Astrocyte of the spinal cord (primary cell): Measurements from ENCODE around the gene OLIG1.

Experiments
- DNase-seq: peaks from one replicate; pipeline ENCODE4 v3.0.0; 2011; ENCODE audit warnings: low read depth, low spot score
- H3K4me3 ChIP-seq: 2 replicates; pipeline ENCODE4 v1.5.1; 2011; ENCODE audit warnings: low read depth, mild to moderate bottlenecking, low read length, moderate library complexity
- in situ Hi-C: cut with HindIII; loops from 2 replicates; pipeline ENCODE4 v1.10.0; 2017; ENCODE audit warnings: low sequenced_read_pairs
- TF ChIP-seq, protein P1 (sequence below): IDR thresholded peaks from 2 replicates; pipeline ENCODE4 v1.5.1; 2012; ENCODE audit warnings: low read depth, mild to moderate bottlenecking, low read length, inconsistent platforms

The OLIG1 gene

DNA sequence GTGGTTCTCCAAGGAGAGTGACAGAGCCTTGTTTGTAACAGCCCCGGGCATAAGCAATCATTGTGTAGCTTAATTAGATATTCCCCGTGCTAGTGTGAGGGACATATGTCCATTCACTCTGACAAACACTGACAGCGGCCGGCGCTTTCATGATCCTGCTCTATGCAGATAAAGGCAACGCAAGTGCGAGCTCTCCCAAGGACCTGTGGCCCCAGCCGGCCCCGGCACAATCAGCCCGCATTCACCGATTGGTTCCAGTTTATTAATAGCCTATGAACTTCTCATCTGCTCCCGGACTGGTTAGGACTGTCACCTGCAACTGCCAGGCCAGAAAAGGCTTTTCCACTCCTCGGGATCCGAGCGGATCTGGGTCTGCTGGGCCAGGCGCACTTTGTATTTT is 18.0 kb upstream of the OLIG1 start:
- TF ChIP-seq, protein P1, sequence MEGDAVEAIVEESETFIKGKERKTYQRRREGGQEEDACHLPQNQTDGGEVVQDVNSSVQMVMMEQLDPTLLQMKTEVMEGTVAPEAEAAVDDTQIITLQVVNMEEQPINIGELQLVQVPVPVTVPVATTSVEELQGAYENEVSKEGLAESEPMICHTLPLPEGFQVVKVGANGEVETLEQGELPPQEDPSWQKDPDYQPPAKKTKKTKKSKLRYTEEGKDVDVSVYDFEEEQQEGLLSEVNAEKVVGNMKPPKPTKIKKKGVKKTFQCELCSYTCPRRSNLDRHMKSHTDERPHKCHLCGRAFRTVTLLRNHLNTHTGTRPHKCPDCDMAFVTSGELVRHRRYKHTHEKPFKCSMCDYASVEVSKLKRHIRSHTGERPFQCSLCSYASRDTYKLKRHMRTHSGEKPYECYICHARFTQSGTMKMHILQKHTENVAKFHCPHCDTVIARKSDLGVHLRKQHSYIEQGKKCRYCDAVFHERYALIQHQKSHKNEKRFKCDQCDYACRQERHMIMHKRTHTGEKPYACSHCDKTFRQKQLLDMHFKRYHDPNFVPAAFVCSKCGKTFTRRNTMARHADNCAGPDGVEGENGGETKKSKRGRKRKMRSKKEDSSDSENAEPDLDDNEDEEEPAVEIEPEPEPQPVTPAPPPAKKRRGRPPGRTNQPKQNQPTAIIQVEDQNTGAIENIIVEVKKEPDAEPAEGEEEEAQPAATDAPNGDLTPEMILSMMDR: no peak
- DNase-seq: no peak
- in situ Hi-C loops: no loop called here
- H3K4me3 ChIP-seq: no peak overlapping the region

DNA sequence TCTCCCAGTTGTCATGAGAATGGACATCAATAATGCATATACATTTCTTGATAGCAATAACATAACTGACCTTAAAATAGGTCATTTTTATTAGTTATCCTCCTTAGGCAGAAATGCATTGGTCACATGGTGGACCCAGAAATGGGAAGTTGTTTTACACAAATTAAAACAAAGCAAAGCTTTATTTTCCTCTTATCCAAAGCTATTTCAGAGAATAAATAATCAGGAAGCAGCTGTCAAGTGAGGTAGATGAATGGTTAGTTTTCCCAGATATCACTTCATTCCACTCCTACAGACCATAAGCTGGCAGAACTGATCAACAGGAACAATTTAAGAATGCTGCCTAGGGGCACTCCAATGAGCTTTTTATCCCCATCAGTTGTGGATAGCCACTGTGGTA is 16.0 kb upstream of the OLIG1 start:
- TF ChIP-seq, protein P1: no peak
- in situ Hi-C loops: no loop called here
- DNase-seq: no peak
- no peak overlapping the region for H3K4me3 ChIP-seq

DNA sequence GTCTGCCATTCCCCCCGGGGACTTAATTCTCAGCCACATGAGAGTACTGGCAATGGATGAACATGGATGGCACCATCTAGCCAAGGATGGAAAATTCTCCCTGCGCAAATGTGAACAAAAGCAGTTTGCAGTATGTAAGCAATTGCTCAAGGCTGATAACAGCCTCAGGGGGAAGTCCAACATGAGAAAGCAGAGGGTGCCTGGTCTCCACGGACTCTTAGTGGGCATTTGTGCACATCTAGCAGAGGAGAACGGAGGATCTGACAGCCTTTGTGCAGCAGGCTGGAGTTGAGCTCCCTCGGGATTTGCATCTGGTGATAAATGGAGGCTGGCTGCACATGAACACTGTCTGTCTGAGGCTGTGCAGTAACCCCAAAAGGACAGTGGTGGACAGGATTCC is 13.9 kb upstream of the OLIG1 start:
- TF ChIP-seq, protein P1: no peak
- in situ Hi-C loops: no loop called here
- no peak for DNase-seq
- no peak overlapping the region for H3K4me3 ChIP-seq

DNA sequence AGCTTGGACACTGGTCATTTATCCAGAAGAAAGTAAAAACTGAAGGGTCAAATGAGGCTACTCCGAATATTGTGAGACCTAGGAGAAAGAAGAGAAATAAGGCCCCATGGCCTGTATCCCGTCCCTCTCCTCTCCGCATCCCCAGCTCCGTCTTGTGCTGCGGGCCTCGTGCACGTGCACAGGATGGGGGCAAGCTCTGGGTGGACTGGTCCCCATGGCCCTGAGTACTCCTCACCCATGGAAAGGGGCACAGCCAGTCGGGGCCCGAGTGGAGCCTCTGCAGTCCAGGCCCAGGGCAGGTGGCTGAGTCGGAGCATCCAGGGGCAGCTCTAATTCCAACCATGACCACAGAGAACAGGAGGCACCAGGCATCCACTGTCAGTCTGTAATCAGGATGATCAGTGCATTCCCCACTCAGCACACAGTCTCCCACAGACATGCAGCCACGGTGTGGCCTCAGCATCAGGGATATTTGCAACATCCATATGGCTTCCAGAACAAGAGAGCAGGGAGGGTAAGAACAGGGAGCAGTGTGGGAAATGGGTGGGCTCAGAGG is 12.5 kb upstream of the OLIG1 start:
- in situ Hi-C loops: no loop called here
- TF ChIP-seq, protein P1: no peak
- DNase-seq: no peak
- H3K4me3 ChIP-seq: no peak overlapping the region

DNA sequence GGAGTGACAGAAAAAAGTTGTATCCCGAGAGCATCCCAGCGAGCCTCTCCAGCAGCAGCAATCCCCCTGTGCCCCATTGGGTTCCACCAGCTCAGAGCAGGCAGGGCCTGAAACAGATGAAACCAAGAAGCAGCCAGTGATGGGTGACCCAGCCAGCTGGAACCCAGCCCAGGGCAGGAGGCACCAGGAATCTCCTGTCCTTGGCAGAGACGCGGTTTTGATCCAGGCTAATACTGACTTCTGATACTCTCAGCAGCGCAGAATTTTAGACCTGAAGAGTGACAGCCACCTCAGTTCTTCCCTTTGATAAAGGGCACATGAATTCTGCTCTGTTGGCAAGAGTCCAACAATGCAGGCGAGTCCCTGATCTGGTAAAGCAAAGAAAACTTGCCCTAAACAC is 11.4 kb upstream of the OLIG1 start:
- in situ Hi-C loops: no loop called here
- TF ChIP-seq, protein P1: no peak
- H3K4me3 ChIP-seq: no peak overlapping the region
- DNase-seq: no peak

DNA sequence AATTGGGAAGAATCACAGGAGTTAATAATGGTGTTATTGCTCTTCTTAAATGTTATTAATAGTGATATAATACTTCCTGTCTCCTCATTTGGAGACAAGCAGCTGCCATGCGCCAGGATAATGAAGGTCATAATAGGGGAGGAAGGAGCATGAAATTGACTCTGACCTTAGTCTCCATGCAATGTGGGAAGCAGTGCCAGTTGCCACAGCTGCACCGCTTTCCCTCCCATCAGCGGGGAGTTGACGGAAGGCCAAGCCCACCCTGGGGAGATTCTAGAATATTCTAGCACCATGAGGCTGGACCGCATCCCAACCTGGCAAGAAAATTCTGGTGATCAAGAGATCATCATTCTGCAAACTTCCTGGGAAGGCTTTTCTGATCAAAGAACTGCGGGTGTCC is 11.0 kb upstream of the OLIG1 start:
- TF ChIP-seq, protein P1: no peak
- DNase-seq: no peak
- no peak overlapping the region for H3K4me3 ChIP-seq
- in situ Hi-C loops: no loop called here

DNA sequence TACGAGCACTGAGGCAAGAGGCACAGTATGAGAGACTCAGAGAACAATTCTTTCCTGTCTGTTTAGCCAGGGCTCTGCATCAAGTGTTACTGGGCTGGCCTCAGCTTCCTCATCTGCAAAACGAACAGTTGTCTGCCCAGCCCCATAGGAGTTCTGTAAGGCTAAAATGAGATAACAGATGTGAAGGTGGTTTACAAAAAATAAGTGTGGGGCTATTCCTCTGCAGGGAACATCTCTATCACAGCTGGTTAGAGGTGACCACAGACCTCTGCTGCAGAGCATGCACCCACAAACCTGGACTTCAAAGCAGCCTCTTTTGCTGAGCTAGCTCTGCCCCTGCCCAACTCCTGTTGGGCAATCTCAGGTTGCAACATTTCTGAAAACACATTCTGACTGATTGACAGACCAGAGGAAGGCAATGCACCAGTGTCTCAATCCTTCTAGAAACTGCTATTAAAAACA is 10.5 kb upstream of the OLIG1 start:
- no peak for DNase-seq
- in situ Hi-C loops: no loop called here
- no peak overlapping the region for H3K4me3 ChIP-seq
- TF ChIP-seq, protein P1: no peak
